Stimulated activated CD4-positive, alpha-beta T cell treated with anti-CD3 and anti-CD28 coated beads, TNF-alpha, amount 100 ng/mL, for 1 hour (primary cell): ENCODE measurements around the gene MBIP.

Source experiments
- DNase-seq, 3 donors: peaks; one replicate each; pipeline ENCODE4 v3.0.0-alpha.2; 2020; ENCODE audit warnings: low read depth in 3 of 3, low spot score in 1 of 3

The MBIP gene

GRCh38 chr14:36313898-36314297, 6.5 kb downstream of the MBIP start:
- DNase-seq = no peak

GRCh38 chr14:36313206-36313605, 7.2 kb downstream of the MBIP start:
- no peak for DNase-seq

- DNase-seq = no peak
Observed at GRCh38 chr14:36306836-36307235, 13.6 kb downstream of the MBIP start.

GRCh38 chr14:36304895-36305294, 15.5 kb downstream of the MBIP start:
- no peak for DNase-seq

GRCh38 chr14:36303960-36304359, 16.5 kb downstream of the MBIP start:
- DNase-seq = no peak

GRCh38 chr14:36302823-36303222, 17.6 kb downstream of the MBIP start:
- no peak for DNase-seq

GRCh38 chr14:36301159-36301558, 19.3 kb downstream of the MBIP start:
- DNase-seq = no peak

- no peak for DNase-seq
Observed at GRCh38 chr14:36300337-36300736, 20.1 kb downstream of the MBIP start.

- no peak for DNase-seq
Observed at GRCh38 chr14:36295642-36296627, 24.5 kb downstream of the MBIP start.

- no peak for DNase-seq
Observed at GRCh38 chr14:36294543-36294942, 25.9 kb downstream of the MBIP start.

GRCh38 chr14:36293824-36294223, 26.6 kb downstream of the MBIP start:
- DNase-seq = no peak

- no peak for DNase-seq
Observed at GRCh38 chr14:36289954-36290353, 30.5 kb downstream of the MBIP start.

- no peak for DNase-seq
Observed at GRCh38 chr14:36288496-36288895, 31.9 kb downstream of the MBIP start.

- DNase-seq = no peak
Observed at GRCh38 chr14:36284971-36285595, 35.4 kb downstream of the MBIP start.

- DNase-seq = no peak
Observed at GRCh38 chr14:36281309-36281708, 39.1 kb downstream of the MBIP start.

GRCh38 chr14:36279306-36280190, 40.9 kb downstream of the MBIP start:
- DNase-seq = no peak

- DNase-seq = no peak
Observed at GRCh38 chr14:36275741-36276140, 44.7 kb downstream of the MBIP start.

GRCh38 chr14:36271939-36272907, 48.2 kb downstream of the MBIP start:
- DNase-seq = no peak

- no peak for DNase-seq
Observed at GRCh38 chr14:36271222-36271621, 49.2 kb downstream of the MBIP start.

GRCh38 chr14:36270191-36270590, 50.2 kb downstream of the MBIP start:
- no peak for DNase-seq
